GM12875 (cell line): ENCODE results near the gene TLX2.

Experiments
- H3K4me3 ChIP-seq: one replicate; pipeline ENCODE4 v1.5.1; 2011; ENCODE audit warnings: low read depth, low read length, control low read depth
- CTCF ChIP-seq: IDR thresholded peaks from 2 replicates; pipeline ENCODE4 v1.5.1; 2011; ENCODE audit warnings: low read depth, mild to moderate bottlenecking, control low read depth, inconsistent platforms, low read length, moderate library complexity, borderline replicate concordance; ENCODE audit not compliant: insufficient read depth

TLX2 gene

GRCh38 chr2:74510272-74510671, 4.0 kb upstream of the TLX2 start:
- no peak overlapping the region for H3K4me3 ChIP-seq
- no peak for TF ChIP-seq CTCF

GRCh38 chr2:74511104-74511989, 2.9 kb upstream of the TLX2 start:
- TF ChIP-seq CTCF = no peak
- H3K4me3 ChIP-seq = no peak overlapping the region

GRCh38 chr2:74512744-74513604, 1.3 kb upstream of the TLX2 start:
- no peak for TF ChIP-seq CTCF
- H3K4me3 ChIP-seq = no peak overlapping the region

GRCh38 chr2:74513605-74514367, 464 bp upstream of the TLX2 start:
- TF ChIP-seq CTCF = no peak
- no peak overlapping the region for H3K4me3 ChIP-seq

- TF ChIP-seq CTCF = no peak
- peak overlapping the region; percentile 36 for H3K4me3 ChIP-seq
These were observed 1.2 kb downstream of the TLX2 start for GRCh38 chr2:74515271-74515980.

- no peak for TF ChIP-seq CTCF
- peak overlapping the region; percentile 26 for H3K4me3 ChIP-seq
These were observed 1.9 kb downstream of the TLX2 start for GRCh38 chr2:74515981-74516633.
